IPS-20b (cell line): ENCODE results near the gene TCEAL7.
A peak's percentile ranks its signal among the peaks of the same experiment; 100 is the strongest.
"Not testable (repeated sequence)": the region's sequence is repeated elsewhere in the genome, so short reads cannot be mapped to it uniquely, and the experiment has no call there.

Experiments
- H3K27ac ChIP-seq: one replicate; pipeline ENCODE4 v1.5.1; 2013; ENCODE audit warnings: low read length
- H3K27me3 ChIP-seq: 2 replicates; pipeline ENCODE4 v1.6.1; 2013; ENCODE audit warnings: mild to moderate bottlenecking, low read length, inconsistent platforms; ENCODE audit not compliant: insufficient read depth
- H3K36me3 ChIP-seq: 2 replicates; pipeline ENCODE4 v1.6.1; 2013; ENCODE audit warnings: low read depth, mild to moderate bottlenecking, inconsistent platforms, low read length, moderate library complexity; ENCODE audit not compliant: insufficient read depth
- H3K4me1 ChIP-seq: 2 replicates; pipeline ENCODE4 v1.6.1; 2013; ENCODE audit warnings: mild to moderate bottlenecking, control low read depth, inconsistent platforms, low read length, moderate library complexity; ENCODE audit not compliant: insufficient read depth
- H3K4me3 ChIP-seq: 2 replicates; pipeline ENCODE4 v1.5.1; 2013; ENCODE audit warnings: mild to moderate bottlenecking, low read length, inconsistent platforms
- H3K9ac ChIP-seq: 2 replicates; pipeline ENCODE4 v1.6.1; 2013; ENCODE audit warnings: low read depth, mild to moderate bottlenecking, inconsistent platforms, low read length, moderate library complexity
- H3K9me3 ChIP-seq: 2 replicates; pipeline ENCODE4 v1.6.1; 2013; ENCODE audit warnings: mild to moderate bottlenecking, low read depth, low read length, inconsistent platforms; ENCODE audit not compliant: insufficient read depth

The TCEAL7 gene

GRCh38 chrX:103347682-103348397 lies 17.8 kb downstream of the TCEAL7 start:
- Histone ChIP-seq H3K36me3 (no peaks in the 10 kb centered on the region), H3K27ac (no peak overlapping the region), H3K9me3 (no peaks in the 10 kb centered on the region), H3K4me3 (peak overlapping the region; percentile 46; the same call in 1 of the 2 replicates), H3K27me3 (peaks cover 11% of the 10 kb centered on the region; the same call in 1 of the 2 replicates), H3K9ac (no peak overlapping the region), H3K4me1 (no peaks in the 10 kb centered on the region)

- no peaks in the 10 kb centered on the region for H3K4me1 ChIP-seq
- H3K27ac ChIP-seq = peak within 1 kb of the TSS; percentile 91
- no peaks in the 10 kb centered on the region for H3K9me3 ChIP-seq
- peak within 1 kb of the TSS; percentile 95 for H3K9ac ChIP-seq
- H3K4me3 ChIP-seq = peak within 1 kb of the TSS; percentile 97
- H3K27me3 ChIP-seq = no peaks in the 10 kb centered on the region
- peaks cover 12% of the 10 kb centered on the region; the same call in 1 of the 2 replicates for H3K36me3 ChIP-seq
Observed at GRCh38 chrX:103356130-103356798, 26.2 kb downstream of the TCEAL7 start, which contains the start of gene TCEAL9. TCEAL9 (plus strand) TSS chrX:103356506; CDS start chrX:103357685, 1,179 bp downstream.

DNA sequence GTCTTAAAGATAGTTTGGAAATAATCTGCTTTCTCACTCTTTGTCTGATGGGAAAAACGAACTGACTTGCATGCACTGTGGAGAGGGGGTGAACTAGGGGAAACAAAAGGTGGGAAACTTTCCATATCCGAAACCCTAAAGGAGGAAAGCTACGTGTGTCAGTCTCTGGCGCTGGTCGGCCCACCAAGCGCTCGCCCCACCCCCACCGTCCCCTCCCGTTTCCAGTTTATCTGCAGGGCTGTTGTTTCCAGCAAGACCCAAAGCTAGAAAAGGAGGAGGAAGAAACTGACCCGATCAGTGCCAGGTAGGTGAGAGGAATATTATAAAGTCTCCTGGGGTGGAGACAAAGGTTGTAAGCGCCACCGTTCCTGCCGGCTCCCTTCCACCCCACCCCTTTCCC lies 26.8 kb downstream of the TCEAL7 start:
- H3K27me3 ChIP-seq = no peaks in the 10 kb centered on the region
- H3K27ac ChIP-seq = peak overlapping the region; percentile 91
- peaks cover 3% of the 10 kb centered on the region; the same call in 1 of the 2 replicates for H3K4me1 ChIP-seq
- peak overlapping the region; percentile 95; the same call in 1 of the 2 replicates for H3K9ac ChIP-seq
- H3K36me3 ChIP-seq = peaks cover 12% of the 10 kb centered on the region; the same call in 1 of the 2 replicates
- H3K9me3 ChIP-seq = no peaks in the 10 kb centered on the region
- peak overlapping the region; percentile 97 for H3K4me3 ChIP-seq

DNA sequence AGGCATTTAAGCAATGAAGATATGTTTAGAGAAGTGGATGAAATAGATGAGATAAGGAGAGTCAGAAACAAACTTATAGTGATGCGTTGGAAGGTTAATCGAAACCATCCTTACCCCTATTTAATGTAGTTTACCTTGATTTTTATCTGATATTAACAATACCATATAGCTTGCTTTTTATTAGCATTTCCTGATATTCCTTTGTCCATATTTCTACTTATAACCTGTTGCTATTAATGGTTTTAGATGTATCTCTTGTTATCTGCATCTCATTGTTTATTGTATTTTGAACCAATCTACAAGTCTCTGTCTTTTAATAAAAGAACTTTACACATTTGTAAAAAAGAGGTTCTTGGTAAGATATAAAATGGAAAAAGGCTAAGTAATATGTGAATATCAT lies 27.8 kb downstream of the TCEAL7 start:
- Histone ChIP-seq H3K4me3 (peak overlapping the region; percentile 97), H3K4me1 (peaks cover 7% of the 10 kb centered on the region; the same call in 1 of the 2 replicates), H3K27me3 (no peaks in the 10 kb centered on the region), H3K9ac (no peak overlapping the region), H3K36me3 (peaks cover 12% of the 10 kb centered on the region; the same call in 1 of the 2 replicates), H3K9me3 (no peaks in the 10 kb centered on the region), H3K27ac (no peak overlapping the region)

DNA sequence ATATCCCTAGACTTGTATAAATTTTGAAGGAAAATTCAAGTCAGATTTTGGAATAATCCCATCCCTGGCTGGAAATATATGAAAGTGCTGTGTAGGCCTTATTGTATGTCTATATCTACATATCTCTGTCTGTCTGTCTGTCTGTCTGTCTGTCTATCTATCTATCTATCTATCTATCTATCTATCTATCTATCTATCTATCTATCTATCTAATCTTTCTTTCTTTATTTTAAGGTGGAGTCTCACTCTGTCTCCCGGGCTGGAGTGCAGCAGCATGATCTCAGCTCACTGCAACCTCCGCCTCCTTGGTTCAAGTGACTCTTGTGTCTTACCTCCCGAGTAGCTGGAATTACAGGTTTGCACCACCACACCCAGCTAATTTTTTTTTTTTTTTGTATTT lies 29.6 kb downstream of the TCEAL7 start:
- not testable (repeated sequence) for H3K4me1 ChIP-seq, H3K27me3 ChIP-seq, H3K4me3 ChIP-seq, H3K9ac ChIP-seq, H3K9me3 ChIP-seq, H3K27ac ChIP-seq
- H3K36me3 ChIP-seq = peaks cover 12% of the 10 kb centered on the region; the same call in 1 of the 2 replicates

DNA sequence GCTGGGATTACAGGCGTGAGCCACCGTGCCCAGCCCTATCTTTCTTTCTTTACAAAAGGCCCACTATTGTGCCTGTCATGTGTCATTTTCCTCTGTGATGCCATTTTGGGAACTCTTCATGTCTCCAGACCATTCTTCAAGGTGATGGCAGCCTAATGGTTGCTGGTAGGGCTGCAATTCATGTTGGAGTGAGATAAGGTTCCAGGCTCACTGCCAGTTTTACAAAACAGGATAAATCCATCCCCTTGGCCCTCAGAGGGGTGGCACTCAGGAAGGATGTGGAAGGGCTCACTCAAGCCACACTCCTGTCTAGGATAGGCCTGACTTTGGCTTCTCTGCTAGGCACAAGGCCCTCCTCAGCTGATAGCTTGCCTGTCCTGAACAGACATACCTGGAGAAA lies 30.1 kb downstream of the TCEAL7 start:
- no peaks in the 10 kb centered on the region for H3K27me3 ChIP-seq
- no peak overlapping the region for H3K27ac ChIP-seq
- H3K9ac ChIP-seq = no peak overlapping the region
- peaks cover 7% of the 10 kb centered on the region; the same call in 1 of the 2 replicates for H3K4me1 ChIP-seq
- H3K4me3 ChIP-seq = no peak overlapping the region
- peaks cover 12% of the 10 kb centered on the region; the same call in 1 of the 2 replicates for H3K36me3 ChIP-seq
- H3K9me3 ChIP-seq = no peaks in the 10 kb centered on the region

- Histone ChIP-seq H3K27me3 (no peaks in the 10 kb centered on the region), H3K27ac (no peak overlapping the region), H3K9me3 (no peaks in the 10 kb centered on the region), H3K36me3 (peaks cover 12% of the 10 kb centered on the region; the same call in 1 of the 2 replicates), H3K4me1 (peaks cover 7% of the 10 kb centered on the region; the same call in 1 of the 2 replicates), H3K9ac (no peak overlapping the region), H3K4me3 (no peak overlapping the region)
Observed at GRCh38 chrX:103360916-103361315, 30.9 kb downstream of the TCEAL7 start.

DNA sequence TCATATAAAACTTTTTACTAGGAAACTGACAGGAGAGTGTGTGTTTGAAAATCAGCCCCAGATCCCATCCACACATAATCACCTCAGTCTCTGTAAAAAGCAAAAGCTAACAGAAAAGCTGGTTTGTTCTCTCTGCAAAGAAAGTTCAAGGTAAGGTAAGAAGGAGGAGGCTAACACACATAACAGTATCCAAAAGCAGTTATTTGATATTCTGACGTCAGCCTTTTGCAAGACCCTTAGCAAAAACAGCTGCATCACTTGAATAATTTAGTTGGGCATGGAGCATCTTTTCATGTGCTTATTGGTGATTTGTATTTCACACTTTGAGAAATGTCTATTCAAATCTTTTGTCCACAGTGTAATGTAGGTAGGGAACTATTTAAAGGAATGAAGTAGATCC lies 31.8 kb downstream of the TCEAL7 start:
- peaks cover 12% of the 10 kb centered on the region; the same call in 1 of the 2 replicates for H3K36me3 ChIP-seq
- H3K27ac ChIP-seq = no peak overlapping the region
- H3K27me3 ChIP-seq = no peaks in the 10 kb centered on the region
- no peak overlapping the region for H3K4me3 ChIP-seq
- H3K9ac ChIP-seq = no peak overlapping the region
- H3K9me3 ChIP-seq = no peaks in the 10 kb centered on the region
- peaks cover 7% of the 10 kb centered on the region; the same call in 1 of the 2 replicates for H3K4me1 ChIP-seq

GRCh38 chrX:103362474-103362873 lies 32.4 kb downstream of the TCEAL7 start:
- Histone ChIP-seq H3K27me3 (no peaks in the 10 kb centered on the region), H3K4me3 (no peak overlapping the region), H3K9ac (no peak overlapping the region), H3K36me3 (peaks cover 11% of the 10 kb centered on the region; the same call in 1 of the 2 replicates), H3K9me3 (no peaks in the 10 kb centered on the region), H3K4me1 (peaks cover 10% of the 10 kb centered on the region; the same call in 1 of the 2 replicates), H3K27ac (no peak overlapping the region)

- peaks cover 5% of the 10 kb centered on the region; the same call in 1 of the 2 replicates for H3K36me3 ChIP-seq
- no peaks in the 10 kb centered on the region for H3K9me3 ChIP-seq
- H3K27me3 ChIP-seq = no peaks in the 10 kb centered on the region
- H3K4me1 ChIP-seq = peaks cover 15% of the 10 kb centered on the region; the same call in 1 of the 2 replicates
- no peak overlapping the region for H3K9ac ChIP-seq
- no peak overlapping the region for H3K27ac ChIP-seq
- H3K4me3 ChIP-seq = no peak overlapping the region
Observed at GRCh38 chrX:103363046-103363445, 33.0 kb downstream of the TCEAL7 start.

- Histone ChIP-seq H3K27me3 (no peaks in the 10 kb centered on the region), H3K4me1 (peaks cover 8% of the 10 kb centered on the region; the same call in 1 of the 2 replicates), H3K4me3 (no peak overlapping the region), H3K9me3 (no peaks in the 10 kb centered on the region), H3K36me3 (no peaks in the 10 kb centered on the region), H3K9ac (no peak overlapping the region), H3K27ac (no peak overlapping the region)
Observed at GRCh38 chrX:103367502-103367901, 37.5 kb downstream of the TCEAL7 start.
